ENCODE measurements around the gene GKAP1. TPM values are rescaled to one million over a fixed set of nuclear protein-coding genes. Genes with fewer than 3 reads are reported as not detected.

The GKAP1 gene
- total and polyA plus RNA-seq, 2 of the 13 experiments (the other 11 are each of a cell fraction or from before 2014, with no cell fraction given), result 5.6 to 6.1 TPM

DNA sequence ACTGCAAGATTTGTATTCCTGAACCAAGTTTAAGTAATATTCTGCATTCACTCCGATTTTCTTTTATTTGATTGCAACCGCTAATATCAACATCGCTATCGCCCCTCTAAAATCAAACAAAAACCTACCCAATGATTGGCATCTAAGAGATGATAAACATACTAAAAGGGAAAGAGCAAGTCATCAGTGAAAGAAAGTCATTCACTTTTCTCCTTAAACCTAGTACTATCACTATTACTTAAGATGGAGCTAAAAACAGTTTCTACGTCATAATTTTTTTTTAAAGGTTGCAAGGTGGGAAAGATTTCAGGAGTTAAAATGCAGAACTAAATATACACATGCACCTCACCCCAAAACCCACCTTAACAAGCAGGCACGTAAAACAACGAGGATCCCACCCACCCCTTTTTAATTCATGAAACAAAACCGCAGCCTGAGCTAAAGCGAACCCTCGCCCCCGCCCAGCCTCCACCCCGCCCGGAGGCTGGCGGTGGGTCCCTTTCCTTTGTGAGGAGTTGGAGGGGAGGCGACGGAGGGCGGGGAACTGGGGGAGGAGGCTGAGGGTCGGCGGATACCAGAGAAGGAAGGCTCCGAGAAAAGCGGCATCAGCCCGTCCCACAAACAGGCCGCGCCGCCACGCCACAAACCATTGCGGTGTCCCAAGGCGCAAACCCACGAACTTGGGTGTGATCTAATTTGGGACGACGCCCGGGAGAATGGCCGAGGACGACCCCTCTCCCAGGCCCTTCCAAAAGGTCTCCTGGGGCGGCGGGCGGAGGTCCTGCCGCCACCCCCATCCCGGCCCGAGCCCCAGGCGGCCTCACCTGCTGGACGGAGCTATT is 110.7 kb downstream of the GKAP1 start (continued):
- TF ChIP-seq ZNF549 (CRISPR knock-in tag; IDR thresholded peaks at IDR 0.05) (no peak), HINFP (CRISPR knock-in tag; IDR thresholded peaks at IDR 0.05; ENCODE audit: low read depth) (0 out of 2 replicates have a peak, but pooled peaks have one; percentile 20), HOXA9 (CRISPR knock-in tag; IDR thresholded peaks at IDR 0.05; ENCODE audit: borderline replicate concordance) (0 out of 2 replicates have a peak, but pooled peaks have one; percentile 14), TIGD3 (CRISPR knock-in tag; IDR thresholded peaks at IDR 0.05; ENCODE audit: borderline replicate concordance) (no peak), NBN (conservative IDR thresholded peaks at IDR 0.05) (no peak), ZNF878 (CRISPR knock-in tag; IDR thresholded peaks at IDR 0.05) (no peak), ZNF782 (CRISPR knock-in tag; IDR thresholded peaks at IDR 0.05; ENCODE audit: borderline replicate concordance) (0 out of 2 replicates have a peak, but pooled peaks have one; percentile 12), BRF2 (CRISPR knock-in tag; IDR thresholded peaks at IDR 0.05) (no peak), GZF1 (CRISPR knock-in tag; IDR thresholded peaks at IDR 0.05) (no peak), FOXO1 (CRISPR knock-in tag; IDR thresholded peaks at IDR 0.05) (no peak), THAP8 (CRISPR knock-in tag; IDR thresholded peaks at IDR 0.05; ENCODE audit: borderline replicate concordance) (no peak), ZKSCAN1 (IDR thresholded peaks at IDR 0.05; ENCODE audit: low read length) (no peak), ZNF766 (CRISPR knock-in tag; IDR thresholded peaks at IDR 0.05; ENCODE audit: borderline replicate concordance) (0 out of 2 replicates have a peak, but pooled peaks have one; percentile 5), MXI1 (IDR thresholded peaks at IDR 0.05; ENCODE audit: borderline replicate concordance, low read depth, low read length) (0 out of 3 replicates have a peak, but pooled peaks have one; percentile 33), RXRB (CRISPR knock-in tag; IDR thresholded peaks at IDR 0.05; ENCODE audit: borderline replicate concordance) (no peak), POLR2AphosphoS5 (IDR thresholded peaks at IDR 0.05; ENCODE audit: low read depth, low read length) (0 out of 2 replicates have a peak, but pooled peaks have one; percentile 24), MTA3 (CRISPR knock-in tag; IDR thresholded peaks at IDR 0.05) (no peak)
- TF ChIP-seq, protein P1, sequence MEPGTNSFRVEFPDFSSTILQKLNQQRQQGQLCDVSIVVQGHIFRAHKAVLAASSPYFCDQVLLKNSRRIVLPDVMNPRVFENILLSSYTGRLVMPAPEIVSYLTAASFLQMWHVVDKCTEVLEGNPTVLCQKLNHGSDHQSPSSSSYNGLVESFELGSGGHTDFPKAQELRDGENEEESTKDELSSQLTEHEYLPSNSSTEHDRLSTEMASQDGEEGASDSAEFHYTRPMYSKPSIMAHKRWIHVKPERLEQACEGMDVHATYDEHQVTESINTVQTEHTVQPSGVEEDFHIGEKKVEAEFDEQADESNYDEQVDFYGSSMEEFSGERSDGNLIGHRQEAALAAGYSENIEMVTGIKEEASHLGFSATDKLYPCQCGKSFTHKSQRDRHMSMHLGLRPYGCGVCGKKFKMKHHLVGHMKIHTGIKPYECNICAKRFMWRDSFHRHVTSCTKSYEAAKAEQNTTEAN (CRISPR knock-in tag; conservative IDR thresholded peaks at IDR 0.05), result no peak

Data from HepG2 (cell line).